Endodermal cell (in vitro differentiated cells): ENCODE data around the gene TRIM9. TPM values are rescaled to one million over a fixed set of nuclear protein-coding genes. Genes with fewer than 3 reads are reported as not detected.

Experiments
- DNase-seq: peaks from one replicate; pipeline ENCODE4 v3.0.0-alpha.2; 2017
- H3K27ac ChIP-seq: 2 replicates; pipeline ENCODE4 v1.5.1; 2013; ENCODE audit warnings: mild to moderate bottlenecking, low read depth, low read length, moderate library complexity
- H3K27me3 ChIP-seq: 2 replicates; pipeline ENCODE4 v1.6.1; 2013; ENCODE audit warnings: mild to moderate bottlenecking, low read length, moderate library complexity; ENCODE audit not compliant: insufficient read depth, control insufficient read depth, poor library complexity, severe bottlenecking
- H3K36me3 ChIP-seq: 2 replicates; pipeline ENCODE4 v1.7.0; 2013; ENCODE audit warnings: mild to moderate bottlenecking, low read length, moderate library complexity; ENCODE audit not compliant: control insufficient read depth, insufficient read depth
- H3K4me1 ChIP-seq: one replicate; pipeline ENCODE4 v1.7.0; 2013; ENCODE audit warnings: low read length; ENCODE audit not compliant: control insufficient read depth, insufficient read depth
- H3K4me3 ChIP-seq: 2 replicates; pipeline ENCODE4 v1.5.1; 2013; ENCODE audit warnings: mild to moderate bottlenecking, low read length, moderate library complexity
- H3K9ac ChIP-seq: 2 replicates; pipeline ENCODE4 v1.6.1; 2013; ENCODE audit warnings: mild to moderate bottlenecking, low read length, moderate library complexity; ENCODE audit not compliant: poor library complexity, severe bottlenecking; ENCODE audit errors: extremely low read depth
- H3K9me3 ChIP-seq: 2 replicates; pipeline ENCODE4 v1.6.1; 2013; ENCODE audit warnings: mild to moderate bottlenecking, low read length, moderate library complexity; ENCODE audit not compliant: control insufficient read depth
- H3K27ac Mint-ChIP-seq: 2 replicates; pipeline ENCODE4 v1.8.0; 2020; ENCODE audit warnings: mixed read lengths
- H3K27me3 Mint-ChIP-seq: 2 replicates; pipeline ENCODE4 v1.8.0; 2021; ENCODE audit warnings: mild to moderate bottlenecking, mixed read lengths; ENCODE audit not compliant: insufficient read depth
- H3K36me3 Mint-ChIP-seq: 2 replicates; pipeline ENCODE4 v1.8.0; 2020; ENCODE audit warnings: low read depth, mixed read lengths
- H3K4me1 Mint-ChIP-seq: 2 replicates; pipeline ENCODE4 v1.8.0; 2020; ENCODE audit warnings: mixed read lengths
- H3K4me3 Mint-ChIP-seq: 2 replicates; pipeline ENCODE4 v1.8.0; 2020; ENCODE audit warnings: mild to moderate bottlenecking, moderate library complexity, mixed read lengths
- H3K9me3 Mint-ChIP-seq: 2 replicates; pipeline ENCODE4 v1.8.0; 2020; ENCODE audit warnings: mild to moderate bottlenecking, mixed read lengths
- CTCF ChIP-seq: fragments of 200-600 bp; sonication (generic); conservative IDR thresholded peaks from 2 replicates; pipeline ENCODE4 v1.5.0; 2021; ENCODE audit warnings: antibody characterized with exemption, mild to moderate bottlenecking
- WGBS, 2 experiments: methylation state at CpG; one replicate each; pipeline versions ENCODE4 v1.1.5 to v1.1.7; 2013; ENCODE audit warnings: missing lambda C conversion rate in 2 of 2, mixed read lengths in 1 of 2; ENCODE audit not compliant: insufficient coverage in 1 of 2, insufficient read length in 1 of 2; 5-methylcytosine and 5-hydroxymethylcytosine counted together
- total RNA-seq, 2 donors: library from RNA; stranded (reverse); fragmentation: NEBNext Ultra II Directional in 1 of 2; extraction: Animal tissue kit (Norgen Biotek cat#: 25700) in 1 of 2; gene quantifications; 2 replicates in 1 of 2; 3 replicates in 1 of 2; pipeline ENCODE4 v1.2.1, GENCODE V29; 2021

TRIM9 gene
- total RNA-seq, 2 donors from 2014 or later = 0.81 to 0.82 TPM

- Mint-ChIP-seq H3K9me3 (no peaks in the 10 kb centered on the region), H3K27me3 (peaks cover 3% of the 10 kb centered on the region), H3K27ac (no peak overlapping the region), H3K4me3 (no peak overlapping the region), H3K4me1 (no peaks in the 10 kb centered on the region), H3K36me3 (no peaks in the 10 kb centered on the region)
- no peaks in the 10 kb centered on the region for H3K36me3 ChIP-seq
- no peak overlapping the region for H3K4me3 ChIP-seq
- H3K4me1 ChIP-seq = no peaks in the 10 kb centered on the region
- no peaks in the 10 kb centered on the region for H3K27me3 ChIP-seq
- DNase-seq = no peak
- H3K9ac ChIP-seq = no peak overlapping the region
- peak overlapping the region; percentile 84 for H3K27ac ChIP-seq
- no peaks in the 10 kb centered on the region for H3K9me3 ChIP-seq
- TF ChIP-seq CTCF = no peak
These were observed 70.5 kb downstream of the TRIM9 start for GRCh38 chr14:51024377-51024776.

GRCh38 chr14:51023964-51024363 lies 70.9 kb downstream of the TRIM9 start:
- peak overlapping the region; percentile 84 for H3K27ac ChIP-seq
- peaks cover 3% of the 10 kb centered on the region for H3K27me3 Mint-ChIP-seq
- no peak overlapping the region for H3K9ac ChIP-seq
- H3K4me1 Mint-ChIP-seq = no peaks in the 10 kb centered on the region
- H3K4me1 ChIP-seq = no peaks in the 10 kb centered on the region
- no peaks in the 10 kb centered on the region for H3K36me3 Mint-ChIP-seq
- H3K9me3 ChIP-seq = no peaks in the 10 kb centered on the region
- no peak overlapping the region for H3K27ac Mint-ChIP-seq
- no peak for TF ChIP-seq CTCF
- 83 to 90% methylated on average over 3 of the region's 3 CpGs for WGBS, 2 experiments
- no peaks in the 10 kb centered on the region for H3K36me3 ChIP-seq
- no peak overlapping the region for H3K4me3 ChIP-seq
- H3K9me3 Mint-ChIP-seq = no peaks in the 10 kb centered on the region
- DNase-seq = no peak
- no peaks in the 10 kb centered on the region for H3K27me3 ChIP-seq
- no peak overlapping the region for H3K4me3 Mint-ChIP-seq

GRCh38 chr14:51022769-51023168 lies 72.1 kb downstream of the TRIM9 start:
- no peaks in the 10 kb centered on the region for H3K36me3 ChIP-seq
- WGBS, 2 experiments = 77 to 80% methylated on average over 3 to 4 of the region's 4 CpGs
- Mint-ChIP-seq H3K4me3 (no peak overlapping the region), H3K27me3 (no peaks in the 10 kb centered on the region), H3K27ac (no peak overlapping the region), H3K36me3 (no peaks in the 10 kb centered on the region), H3K9me3 (no peaks in the 10 kb centered on the region), H3K4me1 (no peaks in the 10 kb centered on the region)
- no peak for TF ChIP-seq CTCF
- no peak overlapping the region for H3K4me3 ChIP-seq
- no peaks in the 10 kb centered on the region for H3K4me1 ChIP-seq
- no peak overlapping the region for H3K9ac ChIP-seq
- DNase-seq = no peak
- H3K27me3 ChIP-seq = no peaks in the 10 kb centered on the region
- no peaks in the 10 kb centered on the region for H3K9me3 ChIP-seq
- no peak overlapping the region for H3K27ac ChIP-seq
